ENCODE data around the gene AMTN.
"Not testable (repeated sequence)": the region's sequence is repeated elsewhere in the genome, so short reads cannot be mapped to it uniquely, and the experiment has no call there.

Gene AMTN

DNA sequence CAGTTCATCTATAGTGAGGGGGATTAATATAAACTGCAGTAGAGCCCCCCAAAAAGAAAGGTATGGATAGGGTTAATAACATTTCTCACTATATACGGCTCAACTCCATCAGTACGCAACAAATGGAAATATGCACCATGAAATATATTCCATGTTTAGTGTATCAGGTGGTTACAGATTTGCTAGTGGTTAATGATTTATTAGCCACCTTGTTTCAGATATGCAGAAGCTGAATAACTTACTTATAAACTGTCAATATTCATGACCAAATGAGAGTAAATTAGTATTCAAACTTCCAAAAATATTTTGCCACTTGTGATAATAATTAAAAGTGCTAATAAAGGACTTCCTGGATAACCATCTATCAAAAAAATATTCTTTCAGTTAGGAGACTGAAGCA, 14.8 kb downstream of the AMTN start:
- Mint-ChIP-seq H3K9me3 (no peaks in the 10 kb centered on the region), H3K36me3 (ENCODE audit: low read depth) (no peaks in the 10 kb centered on the region), H3K27ac (no peak overlapping the region), H3K4me3 (no peak overlapping the region), H3K27me3 (peaks cover 15% of the 10 kb centered on the region), H3K4me1 (ENCODE audit: low read depth) (no peaks in the 10 kb centered on the region)
- DNase-seq: no peak

DNA sequence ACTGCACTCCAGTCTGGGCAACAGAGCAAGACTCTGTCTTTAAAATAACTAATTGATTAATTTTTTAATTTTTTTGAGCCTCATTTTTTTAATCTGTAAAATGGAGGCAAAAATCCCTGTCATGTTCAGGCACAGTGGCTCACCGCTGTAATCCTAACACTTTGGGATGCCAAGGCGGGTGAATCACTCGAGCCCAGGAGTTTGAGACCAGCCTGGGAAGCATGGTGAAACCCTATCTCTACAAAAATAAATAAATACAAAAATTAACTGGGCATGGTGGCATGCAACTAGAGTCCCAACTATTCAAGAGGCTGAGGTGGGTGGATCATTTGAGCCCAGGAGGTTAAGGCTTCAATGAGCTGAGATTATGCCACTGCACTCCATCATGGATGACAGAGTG, 15.4 kb downstream of the AMTN start:
- no peaks in the 10 kb centered on the region for H3K4me1 Mint-ChIP-seq (ENCODE audit: low read depth)
- H3K9me3 Mint-ChIP-seq: no peaks in the 10 kb centered on the region
- H3K4me3 Mint-ChIP-seq: no peak overlapping the region
- H3K27ac Mint-ChIP-seq: no peak overlapping the region
- no peak for DNase-seq
- peaks cover 15% of the 10 kb centered on the region for H3K27me3 Mint-ChIP-seq
- H3K36me3 Mint-ChIP-seq (ENCODE audit: low read depth): no peaks in the 10 kb centered on the region

DNA sequence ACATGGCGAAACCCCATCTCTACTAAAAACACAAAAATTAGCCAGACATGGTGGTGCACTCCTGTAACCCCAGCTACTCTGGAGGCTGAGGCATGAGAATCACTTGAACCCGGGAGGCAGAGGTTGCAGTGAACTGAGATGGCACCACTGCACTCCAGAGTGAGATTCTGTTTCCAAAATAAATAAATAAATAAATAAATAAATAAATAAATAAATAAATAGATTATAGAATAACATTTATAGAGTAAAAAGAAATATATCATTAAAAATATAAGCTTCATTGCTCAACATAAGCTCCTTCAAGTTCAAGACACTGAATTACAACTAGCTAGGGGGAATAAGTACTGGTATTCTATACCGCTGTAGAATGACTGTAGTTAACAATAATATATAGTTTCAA, 16.5 kb downstream of the AMTN start:
- H3K27ac Mint-ChIP-seq; H3K9me3 Mint-ChIP-seq; H3K4me3 Mint-ChIP-seq; DNase-seq; H3K36me3 Mint-ChIP-seq (ENCODE audit: low read depth); H3K4me1 Mint-ChIP-seq (ENCODE audit: low read depth): not testable (repeated sequence)
- peaks cover 12% of the 10 kb centered on the region for H3K27me3 Mint-ChIP-seq

DNA sequence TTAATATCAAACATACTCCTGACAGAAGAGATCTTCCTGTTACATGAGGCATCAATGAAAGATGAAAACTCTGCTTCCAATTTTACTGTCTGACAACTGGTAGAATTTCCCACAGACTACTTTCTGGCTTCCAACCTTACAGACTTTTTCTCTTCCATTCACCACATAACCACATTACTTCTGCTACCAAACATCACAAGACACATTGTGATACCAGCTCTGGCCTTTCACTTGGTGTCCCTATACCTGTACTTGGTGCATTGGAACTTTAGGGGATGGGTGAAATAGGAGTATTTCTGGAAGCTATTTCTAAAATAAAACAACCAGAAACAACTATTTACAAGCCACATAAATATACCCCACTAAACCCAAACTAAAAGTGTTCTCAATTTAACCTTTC, 20.5 kb downstream of the AMTN start:
- H3K4me1 Mint-ChIP-seq (ENCODE audit: low read depth): no peaks in the 10 kb centered on the region
- peaks cover 7% of the 10 kb centered on the region for H3K27me3 Mint-ChIP-seq
- H3K9me3 Mint-ChIP-seq: no peaks in the 10 kb centered on the region
- DNase-seq: no peak
- H3K27ac Mint-ChIP-seq: no peak overlapping the region
- no peak overlapping the region for H3K4me3 Mint-ChIP-seq
- H3K36me3 Mint-ChIP-seq (ENCODE audit: low read depth): no peaks in the 10 kb centered on the region

DNA sequence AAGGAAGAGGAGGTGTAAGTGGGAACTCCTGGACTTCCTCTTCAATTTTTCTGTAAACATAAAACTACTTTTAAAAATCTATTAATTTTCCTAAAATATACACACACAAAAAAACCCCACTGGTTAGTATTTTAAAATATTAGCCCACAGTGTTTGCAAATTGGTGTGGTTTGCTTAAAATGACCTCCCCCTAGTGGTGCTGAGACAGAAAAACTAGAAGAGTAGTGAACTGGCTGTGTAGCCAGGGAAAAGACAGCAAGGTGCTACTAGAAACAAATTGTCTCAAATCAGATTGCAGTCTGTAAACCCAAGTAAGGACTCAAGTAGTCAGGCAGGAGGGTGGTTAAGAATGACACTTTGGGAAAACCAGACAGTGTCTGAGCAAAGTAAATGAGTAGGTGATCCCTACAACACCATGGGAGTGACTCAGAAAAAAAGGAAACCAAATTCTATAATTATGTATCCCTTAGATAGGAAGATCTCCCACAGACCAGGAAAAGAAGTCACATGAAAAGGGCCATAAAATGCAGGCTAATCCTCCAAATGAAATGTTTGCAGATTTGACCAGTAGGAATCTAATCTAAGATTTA, 26.0 kb downstream of the AMTN start:
- Mint-ChIP-seq H3K4me3 (no peak overlapping the region), H3K27ac (no peak overlapping the region), H3K4me1 (ENCODE audit: low read depth) (no peaks in the 10 kb centered on the region), H3K27me3 (peaks cover 13% of the 10 kb centered on the region), H3K9me3 (no peaks in the 10 kb centered on the region), H3K36me3 (ENCODE audit: low read depth) (no peaks in the 10 kb centered on the region)
- DNase-seq: no peak

DNA sequence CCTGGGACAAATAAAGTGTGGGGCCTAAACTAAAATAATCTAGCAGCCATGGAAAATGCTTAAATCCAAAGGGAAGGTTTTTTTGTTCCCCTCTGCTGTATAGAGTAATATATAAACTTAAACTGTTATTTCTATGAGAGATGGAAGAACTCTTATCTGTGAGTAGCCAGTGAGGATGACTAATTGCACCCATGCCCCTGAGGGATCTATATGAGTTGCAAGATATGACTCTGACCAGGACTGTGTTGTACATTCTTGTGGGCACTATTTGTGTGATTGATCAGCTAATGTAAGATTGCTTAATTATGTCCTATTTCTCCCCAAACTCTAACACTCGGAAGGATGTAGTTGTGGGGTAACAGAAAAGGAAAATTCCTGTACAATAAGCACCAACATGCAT, 38.5 kb downstream of the AMTN start:
- Mint-ChIP-seq H3K27ac (no peak overlapping the region), H3K36me3 (ENCODE audit: low read depth) (no peaks in the 10 kb centered on the region), H3K4me3 (no peak overlapping the region), H3K4me1 (ENCODE audit: low read depth) (peaks cover 8% of the 10 kb centered on the region), H3K27me3 (peaks cover 8% of the 10 kb centered on the region), H3K9me3 (peaks cover 2% of the 10 kb centered on the region)
- no peak for DNase-seq

DNA sequence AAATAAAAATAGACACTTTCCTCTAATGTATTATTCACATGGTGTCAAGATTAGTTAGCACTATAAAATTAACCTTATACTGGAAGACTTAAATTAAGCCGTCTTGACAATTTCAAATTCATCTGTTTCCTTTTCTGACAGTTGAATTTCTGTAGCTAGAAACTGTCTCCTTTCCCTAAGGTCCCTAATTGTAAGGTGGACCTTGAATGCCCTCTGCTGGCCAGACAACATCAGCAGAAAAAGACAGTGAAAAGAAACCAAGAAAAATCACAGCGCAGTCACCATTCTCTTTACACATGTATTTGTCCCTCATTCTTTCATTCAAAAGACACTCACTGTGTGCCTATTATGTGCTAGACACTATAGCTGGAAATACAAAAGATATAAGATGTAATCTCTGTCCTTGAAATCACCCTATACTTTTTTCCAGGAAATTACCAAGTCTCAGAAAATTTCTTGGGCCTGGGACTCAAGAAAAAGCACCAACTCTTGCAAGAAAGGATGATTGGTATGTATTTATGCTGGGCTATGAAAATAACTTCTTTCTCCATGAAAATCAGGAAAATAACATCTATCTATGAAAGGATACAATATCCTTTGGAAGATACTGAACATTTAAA, 41.0 kb downstream of the AMTN start:
- H3K4me1 Mint-ChIP-seq (ENCODE audit: low read depth): peaks cover 8% of the 10 kb centered on the region
- peaks cover 2% of the 10 kb centered on the region for H3K9me3 Mint-ChIP-seq
- no peak for DNase-seq
- no peak overlapping the region for H3K27ac Mint-ChIP-seq
- H3K36me3 Mint-ChIP-seq (ENCODE audit: low read depth): no peaks in the 10 kb centered on the region
- no peaks in the 10 kb centered on the region for H3K27me3 Mint-ChIP-seq
- no peak overlapping the region for H3K4me3 Mint-ChIP-seq

DNA sequence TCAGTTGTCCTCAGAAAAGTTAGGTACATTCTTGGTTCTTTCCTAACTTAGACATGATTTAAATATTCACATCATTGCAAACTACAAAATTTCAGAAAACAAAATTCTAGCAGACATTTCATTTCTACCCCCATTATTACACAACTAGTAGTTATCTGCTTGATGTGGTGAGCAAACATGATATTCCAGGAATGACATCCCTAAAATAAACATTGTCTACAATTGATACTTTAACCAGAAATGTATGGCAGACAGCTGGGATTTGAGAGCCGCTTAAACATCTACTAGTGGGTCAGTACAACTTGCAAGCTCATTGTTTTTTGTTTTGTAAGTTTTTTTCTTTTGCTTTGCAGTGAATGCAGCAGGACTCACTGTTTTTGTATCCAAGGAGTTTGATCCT, 41.6 kb downstream of the AMTN start:
- Mint-ChIP-seq H3K4me1 (ENCODE audit: low read depth) (peaks cover 8% of the 10 kb centered on the region), H3K27ac (no peak overlapping the region), H3K4me3 (no peak overlapping the region), H3K36me3 (ENCODE audit: low read depth) (no peaks in the 10 kb centered on the region), H3K27me3 (no peaks in the 10 kb centered on the region), H3K9me3 (peaks cover 2% of the 10 kb centered on the region)
- no peak for DNase-seq

DNA sequence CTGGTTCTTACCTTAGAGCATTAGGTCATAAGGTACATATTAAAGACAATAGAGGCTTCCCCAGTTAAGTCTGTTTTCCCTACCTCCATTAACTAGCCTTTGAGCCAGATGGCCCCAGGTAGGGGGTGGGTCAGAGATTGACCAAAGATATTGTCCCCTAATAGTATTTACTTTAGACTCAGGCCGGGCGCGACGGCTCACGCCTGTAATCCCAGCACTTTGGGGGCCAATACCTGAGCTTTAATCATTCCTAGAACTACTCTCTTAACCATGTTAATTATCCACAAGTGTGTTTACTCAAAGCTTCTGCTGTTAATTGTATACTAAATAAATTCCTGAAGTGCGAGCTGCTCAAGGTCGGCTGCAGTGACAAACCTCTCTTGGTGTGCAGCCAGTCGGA, 45.7 kb downstream of the AMTN start:
- DNase-seq: no peak
- Mint-ChIP-seq H3K4me1 (ENCODE audit: low read depth) (peaks cover 4% of the 10 kb centered on the region), H3K36me3 (ENCODE audit: low read depth) (no peaks in the 10 kb centered on the region), H3K27me3 (no peaks in the 10 kb centered on the region), H3K27ac (no peak overlapping the region), H3K4me3 (no peak overlapping the region), H3K9me3 (no peaks in the 10 kb centered on the region)

DNA sequence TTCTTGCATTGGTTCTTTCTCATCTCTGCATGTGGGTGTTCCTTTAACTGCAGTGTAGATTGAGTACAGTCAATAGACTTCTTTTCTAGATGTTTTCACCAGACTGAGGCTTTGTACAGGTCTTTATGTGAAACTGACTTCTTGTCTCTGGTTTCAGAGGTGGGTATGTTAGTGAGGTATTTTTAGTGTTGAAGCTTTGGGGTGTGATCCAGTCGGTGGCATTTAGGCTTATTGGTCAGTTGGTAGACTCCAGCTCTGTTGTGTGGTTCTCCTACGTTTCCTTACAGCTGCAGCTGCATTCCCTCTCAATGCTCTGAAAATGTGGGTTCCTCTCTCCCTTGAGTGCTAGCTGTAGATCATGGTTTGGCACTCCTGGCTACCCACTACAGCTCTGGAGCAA, 52.4 kb downstream of the AMTN start:
- Mint-ChIP-seq H3K27ac (no peak overlapping the region), H3K9me3 (no peaks in the 10 kb centered on the region), H3K4me1 (ENCODE audit: low read depth) (no peaks in the 10 kb centered on the region), H3K4me3 (no peak overlapping the region), H3K27me3 (peaks cover 12% of the 10 kb centered on the region), H3K36me3 (ENCODE audit: low read depth) (no peaks in the 10 kb centered on the region)
- DNase-seq: no peak

DNA sequence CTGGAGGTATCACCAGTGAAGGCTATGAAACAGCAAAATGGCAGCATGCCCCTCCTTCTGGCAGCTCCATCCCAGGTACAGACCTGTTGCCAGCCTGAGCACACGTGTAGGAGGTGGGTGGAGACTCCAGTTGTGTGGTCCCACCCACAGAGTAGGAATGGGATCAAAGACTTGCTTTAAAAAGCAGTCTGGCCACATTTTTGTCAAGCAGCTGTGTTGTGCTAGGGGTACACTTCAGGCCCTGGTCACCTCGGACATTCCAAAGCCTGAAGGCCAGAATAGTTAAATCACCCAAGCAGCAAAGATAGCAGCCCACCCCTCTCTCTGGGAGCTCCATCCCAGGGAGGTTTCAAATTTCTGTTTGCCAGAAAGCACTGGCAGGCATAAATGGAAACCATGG, 53.4 kb downstream of the AMTN start:
- no peaks in the 10 kb centered on the region for H3K9me3 Mint-ChIP-seq
- peaks cover 12% of the 10 kb centered on the region for H3K27me3 Mint-ChIP-seq
- DNase-seq: no peak
- H3K36me3 Mint-ChIP-seq (ENCODE audit: low read depth): no peaks in the 10 kb centered on the region
- no peak overlapping the region for H3K27ac Mint-ChIP-seq
- H3K4me3 Mint-ChIP-seq: no peak overlapping the region
- no peaks in the 10 kb centered on the region for H3K4me1 Mint-ChIP-seq (ENCODE audit: low read depth)

DNA sequence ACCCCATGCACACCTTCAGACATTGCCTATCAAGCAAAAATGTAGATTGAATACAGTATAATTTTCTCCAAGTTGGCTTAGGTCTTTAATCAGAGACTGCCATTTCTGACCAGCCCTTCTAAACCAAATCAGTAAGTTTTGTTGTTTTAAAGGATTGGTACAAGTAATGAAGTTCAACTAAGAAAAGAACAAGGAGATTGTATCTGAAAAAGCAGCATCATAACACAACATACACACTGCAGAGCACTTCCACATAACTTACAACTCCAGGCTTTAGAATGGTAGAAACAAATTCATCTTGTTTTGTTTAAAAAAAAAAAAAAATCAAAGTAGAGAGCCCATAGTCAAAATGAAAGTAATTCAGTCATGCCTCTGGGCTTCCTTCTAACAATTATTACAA, 57.6 kb downstream of the AMTN start:
- Mint-ChIP-seq H3K4me1 (ENCODE audit: low read depth) (no peaks in the 10 kb centered on the region), H3K4me3 (no peak overlapping the region), H3K9me3 (no peaks in the 10 kb centered on the region), H3K36me3 (ENCODE audit: low read depth) (no peaks in the 10 kb centered on the region), H3K27ac (no peak overlapping the region), H3K27me3 (peaks cover 6% of the 10 kb centered on the region)
- no peak for DNase-seq

DNA sequence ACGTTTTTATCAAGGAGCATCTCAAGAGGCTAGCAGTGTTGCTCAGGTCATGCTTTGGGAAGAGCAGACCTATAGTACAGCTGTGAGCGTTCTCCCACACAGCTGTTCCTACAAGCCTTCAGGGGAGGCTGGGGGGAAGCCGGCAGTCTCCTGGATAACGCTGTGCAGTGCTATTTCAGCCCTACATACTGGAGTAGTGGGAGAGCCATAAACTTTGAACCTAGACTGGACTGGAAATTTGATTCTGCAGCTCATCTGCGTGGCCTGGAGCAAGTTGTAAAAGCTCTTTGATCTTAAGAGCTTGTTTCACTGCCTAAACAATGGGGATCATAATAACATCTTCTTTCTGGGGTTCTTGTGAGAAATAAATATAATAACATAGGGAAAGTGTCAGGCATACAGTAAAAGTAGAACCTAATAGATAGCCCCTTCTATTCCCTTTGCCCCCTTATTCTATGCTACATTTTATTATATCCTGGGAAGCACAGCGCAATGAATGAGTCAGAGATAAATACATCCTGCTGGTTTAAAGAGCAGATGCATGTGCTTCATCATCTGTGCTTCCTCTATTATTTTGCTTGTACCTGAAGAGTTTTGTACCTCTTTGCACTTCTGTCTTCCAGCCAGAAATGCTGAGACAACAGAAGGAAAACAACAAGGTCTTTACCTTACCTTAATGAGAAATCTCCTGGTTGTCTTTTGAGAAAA, 59.0 kb downstream of the AMTN start:
- H3K27ac Mint-ChIP-seq: no peak overlapping the region
- DNase-seq: no peak
- H3K4me1 Mint-ChIP-seq (ENCODE audit: low read depth): no peaks in the 10 kb centered on the region
- H3K27me3 Mint-ChIP-seq: peaks cover 5% of the 10 kb centered on the region
- no peaks in the 10 kb centered on the region for H3K9me3 Mint-ChIP-seq
- no peak overlapping the region for H3K4me3 Mint-ChIP-seq
- H3K36me3 Mint-ChIP-seq (ENCODE audit: low read depth): no peaks in the 10 kb centered on the region

DNA sequence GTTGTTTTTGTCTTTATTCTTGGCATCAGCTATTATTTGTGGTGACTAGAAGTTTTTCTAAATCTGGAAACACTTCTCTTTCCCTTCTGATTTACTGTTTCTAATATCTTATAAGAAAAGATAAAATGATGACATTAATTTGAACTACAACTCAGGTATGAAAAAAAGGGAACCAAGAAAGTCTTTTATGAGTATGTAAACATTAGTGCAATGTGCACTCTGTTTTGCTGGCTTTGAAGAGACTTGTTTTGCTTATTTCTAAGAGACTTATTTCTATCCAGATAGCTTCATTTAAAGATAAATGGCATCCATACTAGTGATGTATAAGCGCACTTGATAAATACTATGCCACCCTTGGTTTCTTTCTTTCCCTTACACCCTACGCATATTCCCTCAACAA, 63.6 kb downstream of the AMTN start:
- Mint-ChIP-seq H3K9me3 (no peaks in the 10 kb centered on the region), H3K27me3 (no peaks in the 10 kb centered on the region), H3K4me1 (ENCODE audit: low read depth) (no peaks in the 10 kb centered on the region), H3K4me3 (no peak overlapping the region), H3K27ac (no peak overlapping the region), H3K36me3 (ENCODE audit: low read depth) (no peaks in the 10 kb centered on the region)
- no peak for DNase-seq

All from activated T-cell treated with anti-CD3 and anti-CD28 coated beads, Interleukin-2, amount 50 U/mL, for 24 hours (primary cell).